ENCODE results near the gene PADI1. TPM values are rescaled to one million over a fixed set of nuclear protein-coding genes. Genes with fewer than 3 reads are reported as not detected.
A peak's percentile ranks its signal among the peaks of the same experiment; 100 is the strongest.

The PADI1 gene
- total and polyA plus RNA-seq, 2 experiments from 2014 or later, result not detected

DNA sequence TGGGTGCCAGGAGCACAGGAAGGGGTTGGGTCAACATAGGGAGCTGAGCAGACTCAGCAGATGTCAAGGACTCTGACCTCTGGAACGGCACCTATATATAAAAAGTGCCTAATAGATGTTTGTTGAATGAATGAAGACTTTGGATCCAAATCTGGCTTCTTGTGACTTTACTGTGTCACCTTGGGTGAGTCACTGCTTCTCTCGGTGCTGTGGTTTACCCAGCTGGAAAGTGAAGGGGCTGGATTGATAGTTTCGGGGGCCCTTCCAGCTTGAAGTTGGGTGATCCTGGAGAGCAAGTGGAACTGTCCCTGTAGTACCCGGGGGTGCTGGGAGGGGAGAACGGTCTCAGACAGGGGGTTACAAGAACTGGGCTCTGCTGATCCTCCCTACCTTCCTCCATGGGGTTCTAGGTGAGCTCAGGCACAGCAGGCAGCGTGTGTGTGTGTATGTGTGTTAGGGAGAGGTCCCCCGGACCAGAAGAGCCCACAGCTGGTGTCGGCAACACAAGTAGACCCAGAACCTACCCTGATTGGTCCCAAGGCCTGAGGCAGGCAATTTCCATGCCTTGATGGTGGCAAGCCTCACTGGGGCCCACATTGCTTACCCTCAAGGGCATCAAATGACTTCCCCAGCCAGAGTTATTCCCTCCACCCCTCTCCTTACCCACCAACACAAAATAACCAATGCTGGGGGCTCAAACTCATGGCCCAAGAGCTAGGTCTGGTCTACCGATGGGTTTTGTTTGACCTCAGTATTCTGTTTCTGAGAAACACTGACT is 5.5 kb upstream of the PADI1 start:
- Histone ChIP-seq H3K27ac (peak overlapping the region; percentile 79), H3K27me3 (no peaks in the 10 kb centered on the region), H3K4me1 (ENCODE audit: insufficient read depth) (peaks cover 10% of the 10 kb centered on the region), H3K4me2 (no peak overlapping the region), H3K9me2 (replicated peaks; ENCODE audit: insufficient read depth) (no peaks in the 10 kb centered on the region), H2AFZ (peak overlapping the region; percentile 10), H3K4me3 (no peak overlapping the region), H3K9me3 (ENCODE audit: low read depth) (no peaks in the 10 kb centered on the region), H3K79me2 (no peaks in the 10 kb centered on the region), H4K20me1 (ENCODE audit: insufficient read depth, poor library complexity, severe bottlenecking) (no peaks in the 10 kb centered on the region), H3K36me3 (replicated peaks; ENCODE audit: insufficient read depth, low read depth) (no peaks in the 10 kb centered on the region)
- WGBS (ENCODE audit: low lambda C conversion rate, missing lambda C conversion rate), result 86% methylated on average over 9 of the region's 9 CpGs
- TF ChIP-seq EZH2phosphoT487 (IDR thresholded peaks at IDR 0.05; ENCODE audit: low read depth, severe bottlenecking, unreplicated experiment), result no peak
- TF ChIP-seq EZH2 (IDR thresholded peaks at IDR 0.05; ENCODE audit: borderline replicate concordance), result no peak
- TF ChIP-seq CTCF (IDR thresholded peaks at IDR 0.05; ENCODE audit: poor library complexity), result no peak
- DNase-seq (ENCODE audit: low spot score), result no peak

- Histone ChIP-seq H3K9me3 (ENCODE audit: low read depth) (no peaks in the 10 kb centered on the region), H3K27me3 (no peaks in the 10 kb centered on the region), H3K9me2 (replicated peaks; ENCODE audit: insufficient read depth) (no peaks in the 10 kb centered on the region), H3K27ac (peak overlapping the region; percentile 79), H2AFZ (peak overlapping the region; percentile 10), H3K4me1 (ENCODE audit: insufficient read depth) (peaks cover 10% of the 10 kb centered on the region), H3K4me3 (no peak overlapping the region), H3K79me2 (no peaks in the 10 kb centered on the region), H4K20me1 (ENCODE audit: insufficient read depth, poor library complexity, severe bottlenecking) (no peaks in the 10 kb centered on the region), H3K4me2 (peak overlapping the region; percentile 0), H3K36me3 (replicated peaks; ENCODE audit: insufficient read depth, low read depth) (no peaks in the 10 kb centered on the region)
- DNase-seq (ENCODE audit: low spot score), result no peak
- WGBS (ENCODE audit: low lambda C conversion rate, missing lambda C conversion rate), result 51% methylated on average over 8 of the region's 8 CpGs
- TF ChIP-seq EZH2 (IDR thresholded peaks at IDR 0.05; ENCODE audit: borderline replicate concordance) (no peak), CTCF (IDR thresholded peaks at IDR 0.05; ENCODE audit: poor library complexity) (no peak), EZH2phosphoT487 (IDR thresholded peaks at IDR 0.05; ENCODE audit: low read depth, severe bottlenecking, unreplicated experiment) (no peak)
Measured at GRCh38 chr1:17200246-17200645, 4.7 kb upstream of the PADI1 start.

GRCh38 chr1:17200756-17201155 is 4.2 kb upstream of the PADI1 start:
- Histone ChIP-seq H3K4me2 (peak overlapping the region; percentile 0), H3K4me1 (ENCODE audit: insufficient read depth) (peaks cover 10% of the 10 kb centered on the region), H3K9me3 (ENCODE audit: low read depth) (no peaks in the 10 kb centered on the region), H4K20me1 (ENCODE audit: insufficient read depth, poor library complexity, severe bottlenecking) (no peaks in the 10 kb centered on the region), H3K27ac (peak overlapping the region; percentile 79), H3K36me3 (replicated peaks; ENCODE audit: insufficient read depth, low read depth) (no peaks in the 10 kb centered on the region), H3K9me2 (replicated peaks; ENCODE audit: insufficient read depth) (no peaks in the 10 kb centered on the region), H3K79me2 (no peaks in the 10 kb centered on the region), H2AFZ (peak overlapping the region; percentile 10), H3K4me3 (no peak overlapping the region), H3K27me3 (no peaks in the 10 kb centered on the region)
- TF ChIP-seq CTCF (IDR thresholded peaks at IDR 0.05; ENCODE audit: poor library complexity) (no peak), EZH2phosphoT487 (IDR thresholded peaks at IDR 0.05; ENCODE audit: low read depth, severe bottlenecking, unreplicated experiment) (no peak), EZH2 (IDR thresholded peaks at IDR 0.05; ENCODE audit: borderline replicate concordance) (no peak)
- 54% methylated on average over 5 of the region's 5 CpGs for WGBS (ENCODE audit: low lambda C conversion rate, missing lambda C conversion rate)
- DNase-seq (ENCODE audit: low spot score), result peak; percentile 57
